ENCODE measurements around the gene MAST4.
"Not testable (repeated sequence)": the region's sequence is repeated elsewhere in the genome, so short reads cannot be mapped to it uniquely, and the experiment has no call there.

The MAST4 gene

DNA sequence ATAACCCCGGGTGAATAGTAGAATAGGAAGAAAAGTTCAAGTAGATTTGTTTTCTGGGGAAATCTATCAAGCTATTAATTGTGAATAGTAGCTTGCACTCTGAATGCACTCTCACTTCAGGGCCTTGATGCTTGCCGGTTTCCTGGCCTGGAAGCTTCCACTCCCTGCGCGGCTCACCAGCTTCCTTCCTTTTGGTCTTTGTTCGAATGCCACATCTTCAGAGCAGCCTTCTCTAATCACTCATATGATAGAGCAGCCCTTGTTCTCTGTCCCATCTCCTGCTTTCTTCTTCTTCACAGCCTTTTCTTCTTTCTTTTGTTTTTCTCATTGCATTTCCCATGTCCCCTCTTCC is 146.7 kb downstream of the MAST4 start:
- Mint-ChIP-seq H3K4me1 (peaks cover 10% of the 10 kb centered on the region), H3K4me3 (no peak overlapping the region), H3K36me3 (no peaks in the 10 kb centered on the region), H3K27ac (no peak overlapping the region), H3K27me3 (peaks cover 6% of the 10 kb centered on the region), H3K9me3 (no peaks in the 10 kb centered on the region)
- peak; percentile 25 for DNase-seq
- CTCF ChIA-PET, result interaction anchor here (0.6 kb wide), 1 partner anchor 434 kb away, joined by 3 read pairs; no protein-coding TSS in a partner anchor

DNA sequence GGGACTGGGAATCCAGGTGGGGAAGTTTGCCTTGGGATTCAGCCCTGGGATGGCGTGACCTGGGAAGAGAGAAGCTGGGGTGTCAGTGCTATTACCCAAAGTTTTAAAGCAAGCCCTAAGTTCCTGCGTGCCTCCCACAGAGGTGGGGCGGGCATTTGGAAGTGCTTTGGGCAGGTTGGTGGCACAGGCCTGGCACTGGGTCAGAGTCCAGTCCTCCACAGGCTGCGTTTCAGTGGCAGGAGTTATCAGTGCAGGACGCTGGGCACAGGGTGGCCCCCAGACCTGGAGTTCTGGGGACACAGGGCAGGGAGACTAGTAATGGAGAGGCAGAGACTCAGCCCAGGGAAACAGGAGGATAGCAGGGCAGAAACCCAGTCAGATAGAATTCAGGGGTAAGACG is 147.2 kb downstream of the MAST4 start:
- no peak for DNase-seq
- no peak overlapping the region for H3K4me3 Mint-ChIP-seq
- peaks cover 6% of the 10 kb centered on the region for H3K27me3 Mint-ChIP-seq
- CTCF ChIA-PET, result interaction anchor here (0.6 kb wide), 1 partner anchor 434 kb away, joined by 3 read pairs; no protein-coding TSS in a partner anchor
- H3K36me3 Mint-ChIP-seq, result no peaks in the 10 kb centered on the region
- no peaks in the 10 kb centered on the region for H3K9me3 Mint-ChIP-seq
- no peak overlapping the region for H3K27ac Mint-ChIP-seq
- H3K4me1 Mint-ChIP-seq, result peaks cover 10% of the 10 kb centered on the region

DNA sequence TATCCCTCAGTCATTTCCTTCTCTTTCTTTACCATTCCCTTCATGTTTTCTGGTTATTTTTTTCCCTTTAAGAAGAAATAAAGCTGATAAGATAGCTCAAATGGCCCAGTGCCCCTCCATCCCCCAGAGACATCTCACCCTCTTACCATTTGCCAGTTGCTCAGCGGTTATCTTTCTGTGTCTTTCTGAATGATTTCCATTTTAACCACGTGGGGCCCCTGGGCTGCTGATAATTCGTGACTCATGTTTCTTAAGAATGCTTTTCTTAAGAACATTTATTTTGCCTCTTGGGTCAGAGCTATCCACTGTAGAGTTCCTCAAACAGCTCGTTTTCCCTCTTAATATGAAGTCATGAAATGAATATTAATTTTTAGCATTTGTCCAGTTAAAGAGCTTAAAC is 147.8 kb downstream of the MAST4 start:
- CTCF ChIA-PET, result interaction anchor here (1.7 kb wide), 1 partner anchor 438 kb away, joined by 4 read pairs; no protein-coding TSS in a partner anchor
- Mint-ChIP-seq H3K4me3 (no peak overlapping the region), H3K27ac (no peak overlapping the region), H3K9me3 (no peaks in the 10 kb centered on the region), H3K4me1 (peaks cover 10% of the 10 kb centered on the region), H3K27me3 (peaks cover 6% of the 10 kb centered on the region), H3K36me3 (no peaks in the 10 kb centered on the region)
- DNase-seq, result no peak

DNA sequence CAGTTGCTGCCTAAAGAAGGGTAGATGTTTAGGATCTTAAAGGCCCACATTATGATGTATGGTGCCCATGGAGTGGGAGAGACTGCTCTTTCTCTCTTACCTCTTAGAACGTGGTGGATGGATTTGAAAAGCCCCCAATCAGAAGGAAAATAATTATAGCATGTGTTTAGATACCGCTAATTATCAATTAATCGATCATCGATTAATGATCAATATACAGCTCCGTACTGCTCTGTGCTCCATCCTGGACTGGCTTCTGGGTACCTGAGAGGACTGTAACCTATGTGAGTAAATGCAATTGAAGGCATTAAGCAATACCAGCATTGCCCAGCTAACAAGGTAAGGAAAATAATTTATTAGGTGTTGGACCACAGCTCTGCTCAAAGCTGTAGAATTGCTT is 149.1 kb downstream of the MAST4 start:
- CTCF ChIA-PET, result interaction anchor here (1.7 kb wide), 1 partner anchor 439 kb away, joined by 4 read pairs; no protein-coding TSS in a partner anchor
- Mint-ChIP-seq H3K9me3 (no peaks in the 10 kb centered on the region), H3K36me3 (no peaks in the 10 kb centered on the region), H3K27me3 (peaks cover 9% of the 10 kb centered on the region), H3K4me3 (no peak overlapping the region), H3K27ac (no peak overlapping the region), H3K4me1 (peaks cover 10% of the 10 kb centered on the region)
- no peak for DNase-seq

DNA sequence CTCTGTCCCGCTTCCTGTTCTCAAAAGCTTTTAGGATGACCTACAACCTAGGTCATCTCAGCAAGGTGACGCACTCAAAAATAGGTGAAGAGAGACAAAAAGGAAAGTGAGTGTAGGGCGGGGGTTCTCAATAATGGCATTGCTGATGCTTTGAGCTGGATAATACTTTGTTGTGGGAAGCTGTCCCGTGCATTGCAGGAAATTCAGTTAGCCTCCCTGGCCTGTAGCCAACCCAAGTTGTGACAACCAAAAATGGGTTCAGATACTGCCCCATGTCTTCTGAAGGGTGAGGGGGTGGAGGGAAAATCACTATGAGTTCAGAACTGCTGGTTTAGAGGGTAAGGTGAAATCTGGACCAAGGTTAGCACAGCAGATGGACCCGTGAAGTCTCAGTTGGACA is 151.4 kb downstream of the MAST4 start:
- Mint-ChIP-seq H3K36me3 (no peaks in the 10 kb centered on the region), H3K27ac (no peak overlapping the region), H3K4me1 (peaks cover 8% of the 10 kb centered on the region), H3K4me3 (no peak overlapping the region), H3K27me3 (peaks cover 9% of the 10 kb centered on the region), H3K9me3 (no peaks in the 10 kb centered on the region)
- no peak for DNase-seq
- CTCF ChIA-PET, result no interaction called here

DNA sequence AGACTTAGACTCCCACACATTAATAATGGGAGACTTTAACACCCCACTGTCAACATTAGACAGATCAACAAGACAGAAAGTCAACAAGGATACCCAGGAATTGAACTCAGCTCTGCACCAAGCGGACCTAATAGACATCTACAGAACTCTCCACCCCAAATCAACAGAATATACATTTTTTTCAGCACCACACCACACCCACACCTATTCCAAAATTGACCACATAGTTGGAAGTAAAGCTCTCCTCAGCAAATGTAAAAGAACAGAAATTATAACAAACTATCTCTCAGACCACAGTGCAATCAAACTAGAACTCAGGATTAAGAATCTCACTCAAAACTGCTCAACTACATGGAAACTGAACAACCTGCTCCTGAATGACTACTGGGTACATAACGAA is 156.5 kb downstream of the MAST4 start:
- H3K4me3 Mint-ChIP-seq, H3K36me3 Mint-ChIP-seq, H3K9me3 Mint-ChIP-seq, DNase-seq, H3K4me1 Mint-ChIP-seq, H3K27ac Mint-ChIP-seq, CTCF ChIA-PET: not testable (repeated sequence)
- H3K27me3 Mint-ChIP-seq, result peaks cover 15% of the 10 kb centered on the region

DNA sequence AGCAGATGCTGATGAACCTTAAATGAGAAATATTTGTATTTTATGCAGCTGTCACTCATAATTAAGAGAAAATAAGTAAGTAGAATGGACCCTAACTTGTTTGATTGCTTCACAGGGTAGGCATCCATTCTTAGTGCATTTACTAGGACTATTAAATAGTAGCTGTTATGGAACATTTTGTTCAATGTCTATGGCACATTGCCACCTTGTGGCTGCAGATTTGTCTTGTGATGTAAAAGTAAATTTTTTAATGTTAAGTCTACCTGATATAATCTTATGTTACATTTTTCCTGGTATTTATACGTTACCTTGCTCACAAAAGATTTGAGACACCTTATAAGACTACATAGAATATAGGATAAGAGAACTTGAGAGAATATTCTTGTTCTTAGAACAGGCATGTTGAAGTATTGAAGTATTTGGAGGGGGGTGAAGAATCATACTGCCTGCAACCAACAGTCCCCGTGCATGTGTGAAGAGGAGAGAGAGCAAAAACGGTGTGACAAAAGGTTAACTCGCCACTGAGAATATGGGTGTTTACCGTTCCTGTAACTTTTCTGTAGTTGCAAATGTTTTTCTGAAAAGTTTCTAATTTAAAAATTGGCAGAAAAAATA is 161.1 kb downstream of the MAST4 start:
- no peak overlapping the region for H3K4me3 Mint-ChIP-seq
- no peaks in the 10 kb centered on the region for H3K4me1 Mint-ChIP-seq
- no peaks in the 10 kb centered on the region for H3K9me3 Mint-ChIP-seq
- DNase-seq, result peak; percentile 50
- no peak overlapping the region for H3K27ac Mint-ChIP-seq
- H3K36me3 Mint-ChIP-seq, result no peaks in the 10 kb centered on the region
- H3K27me3 Mint-ChIP-seq, result peaks cover 12% of the 10 kb centered on the region
- CTCF ChIA-PET, result interaction anchor here (0.6 to 3.6 kb wide), 18 partner anchors 8 to 1000 kb away, joined by 3 to 60 read pairs (median 3); no protein-coding TSS in a partner anchor

DNA sequence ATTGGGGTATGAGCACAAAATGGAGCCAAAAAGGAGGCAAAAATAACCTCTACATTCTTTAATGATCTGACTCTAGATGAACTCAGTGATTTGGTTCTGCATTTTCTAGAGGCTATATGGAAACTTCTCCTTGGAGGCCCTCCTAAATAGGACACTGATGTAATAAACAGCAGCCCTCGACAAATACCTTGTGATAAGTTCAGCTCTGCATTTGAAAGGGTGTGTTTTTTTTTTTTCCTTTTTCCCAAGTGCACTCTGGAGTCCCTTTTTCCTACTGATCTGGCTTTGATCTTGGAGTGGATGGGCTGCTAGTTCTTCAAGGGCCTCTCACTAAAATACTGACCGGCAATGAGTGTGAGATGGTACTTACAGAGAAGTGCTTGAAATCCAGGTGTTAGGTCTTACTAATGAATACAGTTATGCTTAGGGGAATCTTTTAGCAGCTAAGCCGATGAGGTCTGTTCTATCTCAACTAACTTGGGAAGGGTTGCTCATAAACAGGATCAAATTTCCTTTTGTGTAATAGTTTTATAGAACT is 161.7 kb downstream of the MAST4 start:
- peaks cover 12% of the 10 kb centered on the region for H3K27me3 Mint-ChIP-seq
- CTCF ChIA-PET, result interaction anchor here (0.6 to 3.6 kb wide), 8 partner anchors 9 to 562 kb away, joined by 3 to 60 read pairs (median 4); no protein-coding TSS in a partner anchor
- no peak overlapping the region for H3K27ac Mint-ChIP-seq
- no peaks in the 10 kb centered on the region for H3K9me3 Mint-ChIP-seq
- DNase-seq, result no peak
- H3K36me3 Mint-ChIP-seq, result no peaks in the 10 kb centered on the region
- no peak overlapping the region for H3K4me3 Mint-ChIP-seq
- H3K4me1 Mint-ChIP-seq, result no peaks in the 10 kb centered on the region

DNA sequence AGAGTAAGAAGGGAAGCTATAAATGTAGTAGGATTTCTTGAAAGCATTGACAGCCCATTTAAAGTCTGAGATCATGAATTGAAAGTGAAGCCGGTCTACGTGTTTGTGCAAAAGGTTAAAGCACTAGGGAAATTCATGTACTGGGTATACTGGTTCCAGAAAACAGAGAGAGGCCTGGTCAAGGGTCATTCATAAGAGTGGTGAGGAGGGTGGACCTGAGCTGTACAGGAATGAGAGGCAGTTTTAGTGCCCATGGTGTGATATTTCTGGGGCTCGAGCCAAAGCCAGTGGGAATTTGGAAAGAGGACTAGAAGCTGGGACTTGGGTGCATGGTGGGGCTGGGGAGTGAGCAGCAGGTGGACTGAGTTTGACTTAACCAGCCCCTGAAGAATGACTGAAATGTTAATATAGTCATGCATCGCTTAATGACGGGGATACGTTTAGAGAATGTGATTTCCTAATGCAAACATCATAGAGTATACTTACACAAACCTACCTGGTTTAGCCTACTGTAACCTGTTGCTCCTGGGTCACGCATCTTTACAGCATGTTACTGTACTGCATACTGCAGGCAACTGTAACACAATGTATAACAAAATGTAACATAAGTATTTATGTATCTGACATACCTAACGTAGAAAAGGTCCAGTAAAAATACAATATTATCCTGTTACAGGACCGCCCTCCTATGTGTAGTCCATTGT is 173.0 kb downstream of the MAST4 start:
- Mint-ChIP-seq H3K4me1 (no peaks in the 10 kb centered on the region), H3K27ac (no peak overlapping the region), H3K9me3 (no peaks in the 10 kb centered on the region), H3K36me3 (no peaks in the 10 kb centered on the region), H3K4me3 (no peak overlapping the region), H3K27me3 (no peaks in the 10 kb centered on the region)
- CTCF ChIA-PET, result no interaction called here
- DNase-seq, result no peak

DNA sequence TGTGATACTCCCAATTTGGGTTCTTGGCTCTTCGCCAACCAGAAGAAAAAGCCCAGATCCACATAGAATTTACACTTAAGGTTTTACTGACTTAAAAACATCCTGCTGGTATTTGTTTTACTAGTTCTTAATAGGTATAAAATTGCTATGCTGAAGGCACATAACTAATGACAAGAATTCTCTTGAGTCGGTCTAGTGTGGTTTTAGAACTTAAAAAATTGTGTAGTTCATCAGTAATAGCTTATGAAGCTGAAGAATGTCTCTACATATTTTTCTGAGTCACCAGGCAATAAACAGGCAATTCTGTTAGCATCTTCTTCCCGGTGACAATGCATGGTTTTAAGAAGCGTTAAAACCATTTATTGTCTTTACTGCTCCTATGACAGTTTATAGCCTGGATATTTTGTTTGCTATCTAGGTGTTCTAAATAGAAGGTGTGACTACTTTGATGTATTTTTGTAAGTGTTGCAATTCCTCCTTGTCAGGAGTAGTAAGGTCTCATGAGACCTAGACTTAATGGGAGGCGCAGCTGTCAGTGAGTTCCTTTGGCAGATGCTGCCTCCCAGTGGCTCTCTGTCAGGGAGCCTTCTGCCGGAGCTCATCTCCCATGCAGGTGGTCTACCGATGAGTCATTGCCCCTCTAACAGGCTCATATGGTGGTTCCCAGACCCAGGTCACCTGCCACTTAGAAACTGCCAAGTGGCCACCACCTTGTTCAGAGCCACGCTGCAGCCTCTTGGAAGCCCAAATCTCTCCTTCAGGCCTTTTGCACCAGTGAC is 173.8 kb downstream of the MAST4 start:
- Mint-ChIP-seq H3K4me1 (no peaks in the 10 kb centered on the region), H3K27ac (no peak overlapping the region), H3K36me3 (no peaks in the 10 kb centered on the region), H3K9me3 (no peaks in the 10 kb centered on the region), H3K27me3 (no peaks in the 10 kb centered on the region), H3K4me3 (no peak overlapping the region)
- DNase-seq, result no peak
- CTCF ChIA-PET, result no interaction called here

DNA sequence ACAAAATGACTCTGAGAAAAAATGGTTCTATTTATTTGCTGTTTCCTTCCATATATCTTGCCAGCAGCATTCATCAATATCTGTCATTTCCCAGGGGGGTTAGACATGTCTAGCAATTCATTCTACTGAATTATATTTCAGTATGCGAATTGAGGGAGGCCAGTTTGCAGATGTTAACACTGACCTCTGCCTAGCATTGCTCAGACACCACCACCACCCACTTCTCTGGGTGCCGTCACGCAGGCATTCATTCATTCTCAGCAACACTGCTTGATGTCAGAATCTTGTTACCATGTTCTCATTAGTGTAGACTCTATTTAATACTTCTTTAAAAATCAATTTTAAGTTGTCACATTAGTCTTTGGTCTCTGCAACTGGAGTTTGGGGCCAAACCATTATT is 181.7 kb downstream of the MAST4 start:
- Mint-ChIP-seq H3K4me3 (no peak overlapping the region), H3K36me3 (no peaks in the 10 kb centered on the region), H3K4me1 (no peaks in the 10 kb centered on the region), H3K9me3 (no peaks in the 10 kb centered on the region), H3K27ac (no peak overlapping the region), H3K27me3 (peaks cover 3% of the 10 kb centered on the region)
- CTCF ChIA-PET, result no interaction called here
- no peak for DNase-seq

DNA sequence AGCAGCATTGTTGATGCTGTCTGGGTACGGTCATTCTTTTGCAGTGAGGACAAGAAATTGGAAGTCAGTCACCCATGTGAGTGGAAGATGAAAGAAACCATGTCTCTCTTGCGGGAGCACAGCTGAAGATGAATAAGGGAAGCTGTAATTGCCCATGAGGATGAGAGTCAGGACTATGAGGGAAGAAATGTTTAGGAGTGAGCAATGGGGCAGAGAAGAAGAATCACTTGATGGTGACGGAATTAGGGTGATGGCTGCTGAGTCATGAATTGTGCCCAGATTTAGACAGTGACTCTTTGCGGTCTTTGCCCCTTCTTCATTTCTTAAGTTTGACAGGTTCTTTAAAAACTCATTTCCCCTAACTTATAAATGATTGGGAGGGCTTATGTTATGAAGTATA is 183.3 kb downstream of the MAST4 start:
- Mint-ChIP-seq H3K4me1 (no peaks in the 10 kb centered on the region), H3K36me3 (no peaks in the 10 kb centered on the region), H3K27ac (no peak overlapping the region), H3K27me3 (peaks cover 3% of the 10 kb centered on the region), H3K9me3 (no peaks in the 10 kb centered on the region), H3K4me3 (no peak overlapping the region)
- CTCF ChIA-PET, result no interaction called here
- DNase-seq, result no peak

DNA sequence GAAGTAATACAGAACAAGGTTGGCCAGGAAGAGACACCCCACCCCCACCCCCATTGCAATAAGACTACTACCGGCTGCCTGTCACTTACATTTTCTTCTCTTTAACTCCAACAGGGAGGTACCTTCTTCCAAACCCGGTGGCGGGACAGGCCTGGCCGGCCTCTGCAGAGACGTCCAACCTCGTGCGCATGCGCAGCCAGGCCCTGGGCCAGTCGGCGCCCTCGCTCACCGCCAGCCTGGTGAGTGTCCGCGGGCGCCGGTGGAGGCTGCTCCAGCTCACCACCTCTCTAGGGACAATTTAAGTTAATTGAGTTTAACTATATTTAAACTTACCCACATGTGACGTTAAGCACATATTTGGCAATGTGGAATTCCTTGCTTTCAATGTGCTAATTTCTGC is 192.4 kb downstream of the MAST4 start:
- H3K4me1 Mint-ChIP-seq, result no peaks in the 10 kb centered on the region
- no peak overlapping the region for H3K4me3 Mint-ChIP-seq
- CTCF ChIA-PET, result interaction anchor here (1.2 kb wide), 1 partner anchor 85 kb away, joined by 5 read pairs; no protein-coding TSS in a partner anchor
- H3K27me3 Mint-ChIP-seq, result no peaks in the 10 kb centered on the region
- no peaks in the 10 kb centered on the region for H3K36me3 Mint-ChIP-seq
- no peak overlapping the region for H3K27ac Mint-ChIP-seq
- DNase-seq, result no peak
- H3K9me3 Mint-ChIP-seq, result no peaks in the 10 kb centered on the region

DNA sequence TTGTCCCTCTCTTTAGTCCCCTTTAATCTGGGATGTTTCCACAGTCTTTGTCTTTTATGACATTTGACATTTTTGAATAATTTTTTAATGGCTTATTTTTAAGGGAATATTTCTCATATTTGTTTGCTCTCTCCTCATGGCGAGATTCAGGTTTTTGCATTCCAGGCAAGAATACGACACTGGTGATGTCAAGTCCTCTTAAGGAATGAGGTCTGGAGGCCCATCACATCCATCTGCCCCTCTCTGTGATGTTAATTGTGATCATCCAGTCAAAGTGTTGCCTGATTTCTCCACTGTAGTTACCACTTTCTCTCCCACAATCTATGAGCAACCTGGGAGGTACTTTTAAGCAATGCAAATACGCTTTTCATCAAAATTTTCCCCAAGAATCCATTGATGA is 193.2 kb downstream of the MAST4 start:
- Mint-ChIP-seq H3K36me3 (no peaks in the 10 kb centered on the region), H3K4me3 (no peak overlapping the region), H3K27ac (no peak overlapping the region), H3K4me1 (no peaks in the 10 kb centered on the region), H3K9me3 (no peaks in the 10 kb centered on the region), H3K27me3 (no peaks in the 10 kb centered on the region)
- CTCF ChIA-PET, result no interaction called here
- no peak for DNase-seq

Measured in activated naive CD4-positive, alpha-beta T cell treated with anti-CD3 and anti-CD28 coated beads, Interleukin-2, amount 10 ng/mL, durations not matched to agents 7 days and 5 days (primary cell).